ENCODE data around the gene SCARB1. TPM values are rescaled to one million over a fixed set of nuclear protein-coding genes. Genes with fewer than 3 reads are reported as not detected.

Gene SCARB1
- total RNA-seq, 1 experiment from 2014 or later = 359 TPM

DNA sequence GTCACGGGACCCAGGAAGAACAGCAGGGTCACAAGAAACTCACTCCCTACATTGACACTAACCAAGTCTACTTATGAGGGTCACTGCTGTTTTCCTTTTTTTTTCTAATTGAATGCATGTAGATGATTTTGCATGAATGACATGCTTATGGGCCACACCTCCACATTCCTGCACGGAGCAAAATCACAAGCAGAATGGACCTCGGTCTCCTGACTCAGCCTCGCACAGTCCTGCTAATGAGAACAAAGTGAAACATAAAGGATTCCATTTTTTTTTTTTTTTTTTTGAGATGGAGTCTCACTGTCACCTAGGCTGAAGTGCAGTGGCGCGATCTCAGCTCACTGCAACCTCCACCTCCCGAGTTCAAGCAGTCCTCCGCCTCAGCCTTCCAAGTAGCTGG, 12.3 kb downstream of the SCARB1 start:
- ATAC-seq (no peak), DNase-seq (ENCODE audit: low read depth, low spot score) (no peak)
- intact Hi-C loops (cut with micrococcal nuclease; ENCODE audit: unreplicated experiment) (no loop called here), in situ Hi-C loops (cut with HindIII; ENCODE audit: low pct_unique_long_range_greater_than_20kb, low sequenced_read_pairs) (no loop called here)
- ChIA-PET POLR2A (no interaction called here), CTCF (no interaction called here)
- Histone ChIP-seq H3K4me1 (ENCODE audit: control insufficient read depth, insufficient read depth, low read length) (peaks cover 42% of the 10 kb centered on the region), H3K27ac (ENCODE audit: low read length) (no peak overlapping the region), H3K36me3 (ENCODE audit: control insufficient read depth, insufficient read depth, low read length) (no peaks in the 10 kb centered on the region), H3K9me3 (ENCODE audit: control insufficient read depth, insufficient read depth, low read depth, low read length) (no peaks in the 10 kb centered on the region), H3K4me3 (ENCODE audit: low read depth in 2 of 2, low read length in 2 of 2) (no peak overlapping the region), H3K27me3 (ENCODE audit: control insufficient read depth, insufficient read depth, low read length) (no peaks in the 10 kb centered on the region)
- BruUV-seq (replicated peaks) = no TSS peak
- TF ChIP-seq POLR2AphosphoS5 (IDR thresholded peaks at IDR 0.05; ENCODE audit: low read depth, low read length) (no peak), TCF7L2 (IDR thresholded peaks at IDR 0.05; ENCODE audit: low read depth, low read length) (no peak), SIN3A (IDR thresholded peaks at IDR 0.05; ENCODE audit: borderline replicate concordance, insufficient read depth, low read depth, low read length) (no peak)
- TF ChIP-seq, protein P1, sequence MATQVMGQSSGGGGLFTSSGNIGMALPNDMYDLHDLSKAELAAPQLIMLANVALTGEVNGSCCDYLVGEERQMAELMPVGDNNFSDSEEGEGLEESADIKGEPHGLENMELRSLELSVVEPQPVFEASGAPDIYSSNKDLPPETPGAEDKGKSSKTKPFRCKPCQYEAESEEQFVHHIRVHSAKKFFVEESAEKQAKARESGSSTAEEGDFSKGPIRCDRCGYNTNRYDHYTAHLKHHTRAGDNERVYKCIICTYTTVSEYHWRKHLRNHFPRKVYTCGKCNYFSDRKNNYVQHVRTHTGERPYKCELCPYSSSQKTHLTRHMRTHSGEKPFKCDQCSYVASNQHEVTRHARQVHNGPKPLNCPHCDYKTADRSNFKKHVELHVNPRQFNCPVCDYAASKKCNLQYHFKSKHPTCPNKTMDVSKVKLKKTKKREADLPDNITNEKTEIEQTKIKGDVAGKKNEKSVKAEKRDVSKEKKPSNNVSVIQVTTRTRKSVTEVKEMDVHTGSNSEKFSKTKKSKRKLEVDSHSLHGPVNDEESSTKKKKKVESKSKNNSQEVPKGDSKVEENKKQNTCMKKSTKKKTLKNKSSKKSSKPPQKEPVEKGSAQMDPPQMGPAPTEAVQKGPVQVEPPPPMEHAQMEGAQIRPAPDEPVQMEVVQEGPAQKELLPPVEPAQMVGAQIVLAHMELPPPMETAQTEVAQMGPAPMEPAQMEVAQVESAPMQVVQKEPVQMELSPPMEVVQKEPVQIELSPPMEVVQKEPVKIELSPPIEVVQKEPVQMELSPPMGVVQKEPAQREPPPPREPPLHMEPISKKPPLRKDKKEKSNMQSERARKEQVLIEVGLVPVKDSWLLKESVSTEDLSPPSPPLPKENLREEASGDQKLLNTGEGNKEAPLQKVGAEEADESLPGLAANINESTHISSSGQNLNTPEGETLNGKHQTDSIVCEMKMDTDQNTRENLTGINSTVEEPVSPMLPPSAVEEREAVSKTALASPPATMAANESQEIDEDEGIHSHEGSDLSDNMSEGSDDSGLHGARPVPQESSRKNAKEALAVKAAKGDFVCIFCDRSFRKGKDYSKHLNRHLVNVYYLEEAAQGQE (IDR thresholded peaks at IDR 0.05; ENCODE audit: insufficient read depth in 1 of 2, low read depth in 2 of 2, low read length in 1 of 2) = no peak
- TF ChIP-seq, protein P2, sequence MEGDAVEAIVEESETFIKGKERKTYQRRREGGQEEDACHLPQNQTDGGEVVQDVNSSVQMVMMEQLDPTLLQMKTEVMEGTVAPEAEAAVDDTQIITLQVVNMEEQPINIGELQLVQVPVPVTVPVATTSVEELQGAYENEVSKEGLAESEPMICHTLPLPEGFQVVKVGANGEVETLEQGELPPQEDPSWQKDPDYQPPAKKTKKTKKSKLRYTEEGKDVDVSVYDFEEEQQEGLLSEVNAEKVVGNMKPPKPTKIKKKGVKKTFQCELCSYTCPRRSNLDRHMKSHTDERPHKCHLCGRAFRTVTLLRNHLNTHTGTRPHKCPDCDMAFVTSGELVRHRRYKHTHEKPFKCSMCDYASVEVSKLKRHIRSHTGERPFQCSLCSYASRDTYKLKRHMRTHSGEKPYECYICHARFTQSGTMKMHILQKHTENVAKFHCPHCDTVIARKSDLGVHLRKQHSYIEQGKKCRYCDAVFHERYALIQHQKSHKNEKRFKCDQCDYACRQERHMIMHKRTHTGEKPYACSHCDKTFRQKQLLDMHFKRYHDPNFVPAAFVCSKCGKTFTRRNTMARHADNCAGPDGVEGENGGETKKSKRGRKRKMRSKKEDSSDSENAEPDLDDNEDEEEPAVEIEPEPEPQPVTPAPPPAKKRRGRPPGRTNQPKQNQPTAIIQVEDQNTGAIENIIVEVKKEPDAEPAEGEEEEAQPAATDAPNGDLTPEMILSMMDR (IDR thresholded peaks at IDR 0.05) = no peak

DNA sequence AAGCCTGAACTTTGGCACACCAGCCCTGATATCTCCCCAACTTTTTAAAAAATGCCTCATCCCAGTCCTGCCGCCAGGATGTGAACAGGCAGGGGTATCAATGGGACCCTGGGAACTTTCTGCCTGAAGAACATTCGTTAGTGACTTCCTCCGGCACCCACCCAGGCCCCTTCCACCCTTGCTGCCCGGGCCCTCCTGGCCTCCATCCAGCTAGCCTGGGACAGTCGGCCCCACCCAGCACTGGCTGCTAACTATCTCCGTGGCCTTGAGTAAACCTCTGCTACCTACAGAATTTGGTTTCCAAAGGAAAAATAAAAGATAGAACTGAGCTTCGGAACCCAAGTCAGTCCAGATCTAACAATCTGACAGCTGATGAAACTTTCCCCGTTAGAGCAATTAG, 14.3 kb downstream of the SCARB1 start:
- ChIA-PET POLR2A (no interaction called here), CTCF (no interaction called here)
- H3K4me3 ChIP-seq (ENCODE audit: low read depth in 2 of 2, low read length in 2 of 2) = no peak overlapping the region
- DNase-seq (ENCODE audit: low read depth, low spot score) (no peak), ATAC-seq (no peak)
- in situ Hi-C loops (cut with HindIII; ENCODE audit: low pct_unique_long_range_greater_than_20kb, low sequenced_read_pairs) (no loop called here), intact Hi-C loops (cut with micrococcal nuclease; ENCODE audit: unreplicated experiment) (no loop called here)
- no TSS peak for BruUV-seq (replicated peaks)
- TF ChIP-seq, protein P1 (IDR thresholded peaks at IDR 0.05; ENCODE audit: insufficient read depth in 1 of 2, low read depth in 2 of 2, low read length in 1 of 2) = no peak
- TF ChIP-seq POLR2AphosphoS5 (IDR thresholded peaks at IDR 0.05; ENCODE audit: low read depth, low read length) (no peak), SIN3A (IDR thresholded peaks at IDR 0.05; ENCODE audit: borderline replicate concordance, insufficient read depth, low read depth, low read length) (no peak), TCF7L2 (IDR thresholded peaks at IDR 0.05; ENCODE audit: low read depth, low read length) (no peak)
- TF ChIP-seq, protein P2 (IDR thresholded peaks at IDR 0.05) = no peak
- H3K36me3 ChIP-seq (ENCODE audit: control insufficient read depth, insufficient read depth, low read length) = no peaks in the 10 kb centered on the region
- peaks cover 30% of the 10 kb centered on the region for H3K4me1 ChIP-seq (ENCODE audit: control insufficient read depth, insufficient read depth, low read length)
- H3K9me3 ChIP-seq (ENCODE audit: control insufficient read depth, insufficient read depth, low read depth, low read length) = no peaks in the 10 kb centered on the region
- peak overlapping the region; percentile 29; the same call in 1 of the 2 replicates for H3K27ac ChIP-seq (ENCODE audit: low read length)
- no peaks in the 10 kb centered on the region for H3K27me3 ChIP-seq (ENCODE audit: control insufficient read depth, insufficient read depth, low read length)

All from Panc1 (cell line).